Measurements from ENCODE around the gene HSPG2.

GRCh38 chr1:21936366-21937031 is 611 bp downstream of the HSPG2 start:
- TF ChIP-seq, protein P1, sequence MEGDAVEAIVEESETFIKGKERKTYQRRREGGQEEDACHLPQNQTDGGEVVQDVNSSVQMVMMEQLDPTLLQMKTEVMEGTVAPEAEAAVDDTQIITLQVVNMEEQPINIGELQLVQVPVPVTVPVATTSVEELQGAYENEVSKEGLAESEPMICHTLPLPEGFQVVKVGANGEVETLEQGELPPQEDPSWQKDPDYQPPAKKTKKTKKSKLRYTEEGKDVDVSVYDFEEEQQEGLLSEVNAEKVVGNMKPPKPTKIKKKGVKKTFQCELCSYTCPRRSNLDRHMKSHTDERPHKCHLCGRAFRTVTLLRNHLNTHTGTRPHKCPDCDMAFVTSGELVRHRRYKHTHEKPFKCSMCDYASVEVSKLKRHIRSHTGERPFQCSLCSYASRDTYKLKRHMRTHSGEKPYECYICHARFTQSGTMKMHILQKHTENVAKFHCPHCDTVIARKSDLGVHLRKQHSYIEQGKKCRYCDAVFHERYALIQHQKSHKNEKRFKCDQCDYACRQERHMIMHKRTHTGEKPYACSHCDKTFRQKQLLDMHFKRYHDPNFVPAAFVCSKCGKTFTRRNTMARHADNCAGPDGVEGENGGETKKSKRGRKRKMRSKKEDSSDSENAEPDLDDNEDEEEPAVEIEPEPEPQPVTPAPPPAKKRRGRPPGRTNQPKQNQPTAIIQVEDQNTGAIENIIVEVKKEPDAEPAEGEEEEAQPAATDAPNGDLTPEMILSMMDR (IDR thresholded peaks at IDR 0.05), result no peak
- no peak for TF ChIP-seq EZH2 (IDR thresholded peaks at IDR 0.05; ENCODE audit: borderline replicate concordance, insufficient read depth, low read depth, low read length, poor library complexity, severe bottlenecking)

Data from B cell (primary cell).